HepG2 (cell line): ENCODE results near the gene SYCE3. TPM values are rescaled to one million over a fixed set of nuclear protein-coding genes. Genes with fewer than 3 reads are reported as not detected.
A peak's percentile ranks its signal among the peaks of the same experiment; 100 is the strongest.

ENCODE experiments used
- CSRNP2 ChIP-seq: sonication (generic); formaldehyde crosslinking; conservative IDR thresholded peaks from 2 replicates; pipeline ENCODE4 v1.8.0; 2022; ENCODE audit warnings: low read depth, missing genetic modification reagents
- EP300 ChIP-seq, 3 experiments: sonication (generic) in 1 of 3; formaldehyde crosslinking in 1 of 3; IDR thresholded peaks; 2 replicates each; pipeline versions ENCODE4 v1.5.1 to v1.6.1; 2011 to 2020; ENCODE audit warnings: low read depth in 2 of 3, low read length in 2 of 3, borderline replicate concordance in 1 of 3, improper control_type of control experiment in 1 of 3, mild to moderate bottlenecking in 1 of 3, missing genetic modification reagents in 1 of 3, moderate library complexity in 1 of 3
- FOXJ3 ChIP-seq: sonication (generic); formaldehyde crosslinking; IDR thresholded peaks from 2 replicates; pipeline ENCODE4 v1.4.0; 2020; ENCODE audit warnings: missing genetic modification reagents, mild to moderate bottlenecking, borderline replicate concordance
- HOXA3 ChIP-seq: sonication (generic); formaldehyde crosslinking; IDR thresholded peaks from 2 replicates; pipeline ENCODE4 v1.5.0; 2020; ENCODE audit warnings: missing genetic modification reagents
- HOXD1 ChIP-seq: sonication (generic); formaldehyde crosslinking; IDR thresholded peaks from 2 replicates; pipeline ENCODE4 v1.5.0; 2020; ENCODE audit warnings: missing genetic modification reagents
- IRF1 ChIP-seq: sonication (generic); formaldehyde crosslinking; IDR thresholded peaks from 2 replicates; pipeline ENCODE4 v1.4.0; 2020; ENCODE audit warnings: low read depth, mild to moderate bottlenecking, missing genetic modification reagents
- KLF15 ChIP-seq: sonication (generic); formaldehyde crosslinking; IDR thresholded peaks from 2 replicates; pipeline ENCODE4 v1.8.1; 2023; ENCODE audit warnings: borderline replicate concordance, mild to moderate bottlenecking, inconsistent platforms, missing genetic modification reagents, mixed read lengths
- NR2F2 ChIP-seq: IDR thresholded peaks from 2 replicates; pipeline ENCODE4 v1.6.1; 2012; ENCODE audit warnings: low read depth, inconsistent platforms, borderline replicate concordance
- PPARG ChIP-seq: conservative IDR thresholded peaks from 2 replicates; pipeline ENCODE4 v1.6.1; 2016; ENCODE audit warnings: missing biosample characterization, missing genetic modification reagents
- THAP11 ChIP-seq: IDR thresholded peaks from 2 replicates; pipeline ENCODE4 v1.6.1; 2016; ENCODE audit warnings: missing biosample characterization, missing genetic modification reagents
- ZBTB7B ChIP-seq: sonication (generic); formaldehyde crosslinking; IDR thresholded peaks from 2 replicates; pipeline ENCODE4 v1.4.0; 2020; ENCODE audit warnings: missing genetic modification reagents
- ZMAT3 ChIP-seq: sonication (generic); formaldehyde crosslinking; conservative IDR thresholded peaks from 2 replicates; pipeline ENCODE4 v1.7.0; 2021; ENCODE audit warnings: missing genetic modification reagents
- ZMYM2 ChIP-seq: sonication (generic); formaldehyde crosslinking; IDR thresholded peaks from 2 replicates; pipeline ENCODE4 v1.8.0; 2022; ENCODE audit warnings: mild to moderate bottlenecking, missing genetic modification reagents
- ZNF224 ChIP-seq: sonication (generic); formaldehyde crosslinking; IDR thresholded peaks from 2 replicates; pipeline ENCODE4 v1.5.0; 2020; ENCODE audit warnings: mild to moderate bottlenecking, missing genetic modification reagents
- ZNF264 ChIP-seq: sonication (generic); formaldehyde crosslinking; IDR thresholded peaks from 2 replicates; pipeline ENCODE4 v1.4.0; 2020; ENCODE audit warnings: missing genetic modification reagents
- ZNF33B ChIP-seq: sonication (generic); formaldehyde crosslinking; IDR thresholded peaks from 2 replicates; pipeline ENCODE4 v1.5.1; 2020; ENCODE audit warnings: mild to moderate bottlenecking, missing genetic modification reagents
- ZNF564 ChIP-seq: sonication (generic); formaldehyde crosslinking; IDR thresholded peaks from 2 replicates; pipeline ENCODE4 v1.8.1; 2023; ENCODE audit warnings: mild to moderate bottlenecking, missing genetic modification reagents
- polyA plus RNA-seq, 8 experiments: library from polyadenylated mRNA; depleted of rRNA in 3 of 8; stranded (reverse) in 7 of 8; unstranded in 1 of 8; fragments of >200 nt; fragmentation: Illumina TruSeq in 4 of 8; extraction: Trizol in 4 of 8; gene quantifications; 2 replicates each; pipeline versions ENCODE4 v1.2.1 to v1.2.3, GENCODE V29; 2011 to 2016; ENCODE audit warnings: low read depth in 4 of 8, missing spikeins in 1 of 8, mixed read lengths in 1 of 8; ENCODE audit not compliant: insufficient read depth in 1 of 8
- total RNA-seq, 5 experiments: library from RNA; depleted of rRNA; stranded (reverse); fragments of >200 nt; fragmentation: Illumina TruSeq; extraction: Trizol; gene quantifications; 2 replicates each; pipeline ENCODE4 v1.2.3, GENCODE V29; 2016; ENCODE audit warnings: low read depth in 1 of 5
- TF ChIP-seq, protein P1 (sequence below): sonication (generic); formaldehyde crosslinking; IDR thresholded peaks from 2 replicates; pipeline ENCODE4 v1.4.0; 2020; ENCODE audit warnings: missing genetic modification reagents
- TF ChIP-seq, protein P2 (sequence below): sonication (generic); formaldehyde crosslinking; IDR thresholded peaks from 2 replicates; pipeline ENCODE4 v1.4.0; 2020; ENCODE audit warnings: low read depth, missing genetic modification reagents

Gene SYCE3
- total and polyA plus RNA-seq, 2 of the 13 experiments (the other 11 are each of a cell fraction or from before 2014, with no cell fraction given): not detected

DNA sequence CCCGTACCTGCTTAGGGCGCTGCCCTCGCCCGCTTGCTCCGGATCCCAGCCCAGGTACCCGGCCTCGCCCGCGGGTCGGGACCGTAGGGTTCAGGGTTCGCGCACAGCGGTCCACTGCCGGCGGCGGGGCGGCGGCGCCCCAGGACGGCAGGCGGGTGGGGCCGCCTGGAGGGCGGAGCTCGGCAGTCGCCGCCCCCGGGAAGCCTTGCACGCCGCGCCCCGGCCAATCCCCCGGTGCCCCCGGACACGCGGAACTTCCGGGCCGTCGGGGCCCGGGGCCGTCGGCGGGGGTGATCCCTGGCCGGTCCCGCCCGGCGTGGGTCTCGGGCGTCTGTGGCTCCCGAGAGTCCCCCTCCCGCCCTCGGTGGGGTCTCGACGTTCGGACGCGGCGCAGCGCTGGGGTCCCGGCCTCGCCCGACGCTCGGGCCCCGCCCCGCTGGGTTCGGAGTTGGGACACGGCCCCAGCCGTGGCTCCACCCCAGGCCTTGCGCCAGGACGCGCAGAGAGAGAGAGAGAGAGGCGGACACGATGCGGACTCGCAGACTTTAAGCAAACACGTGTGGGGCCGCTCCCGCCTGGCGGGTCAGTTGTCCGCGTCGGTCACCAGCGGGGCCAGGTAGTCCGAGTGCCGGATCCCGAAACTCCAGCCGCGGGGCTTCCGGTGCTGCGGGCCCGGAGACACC lies 32.7 kb downstream of the SYCE3 start, which contains the start of gene TYMP (continued):
- no peak for TF ChIP-seq ZBTB7B
- peak; percentile 60; the same call in 1 of the 2 replicates for TF ChIP-seq THAP11 (CRISPR knock-in tag)
- TF ChIP-seq, protein P1, sequence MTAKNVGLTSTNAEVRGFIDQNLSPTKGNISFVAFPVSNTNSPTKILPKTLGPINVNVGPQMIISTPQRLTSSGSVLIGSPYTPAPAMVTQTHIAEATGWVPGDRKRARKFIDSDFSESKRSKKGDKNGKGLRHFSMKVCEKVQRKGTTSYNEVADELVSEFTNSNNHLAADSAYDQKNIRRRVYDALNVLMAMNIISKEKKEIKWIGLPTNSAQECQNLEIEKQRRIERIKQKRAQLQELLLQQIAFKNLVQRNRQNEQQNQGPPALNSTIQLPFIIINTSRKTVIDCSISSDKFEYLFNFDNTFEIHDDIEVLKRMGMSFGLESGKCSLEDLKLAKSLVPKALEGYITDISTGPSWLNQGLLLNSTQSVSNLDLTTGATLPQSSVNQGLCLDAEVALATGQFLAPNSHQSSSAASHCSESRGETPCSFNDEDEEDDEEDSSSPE: peak; percentile 89
- TF ChIP-seq PPARG (CRISPR knock-in tag): no peak; the same call in 1 of the 2 replicates
- TF ChIP-seq CSRNP2 (CRISPR knock-in tag): 0 out of 2 replicates have a peak, but pooled peaks have one; percentile 44
- TF ChIP-seq ZNF33B (CRISPR knock-in tag): no peak
- TF ChIP-seq EP300 (IDR thresholded peaks at IDR 0.05; ENCODE audit: low read depth in 2 of 2, low read length in 2 of 2): no peak
- TF ChIP-seq EP300 (CRISPR knock-in tag; IDR thresholded peaks at IDR 0.05; ENCODE audit: borderline replicate concordance): no peak; the same call in 1 of the 2 replicates
- TF ChIP-seq NR2F2: no peak; the same call in 1 of the 2 replicates
- TF ChIP-seq, protein P2, sequence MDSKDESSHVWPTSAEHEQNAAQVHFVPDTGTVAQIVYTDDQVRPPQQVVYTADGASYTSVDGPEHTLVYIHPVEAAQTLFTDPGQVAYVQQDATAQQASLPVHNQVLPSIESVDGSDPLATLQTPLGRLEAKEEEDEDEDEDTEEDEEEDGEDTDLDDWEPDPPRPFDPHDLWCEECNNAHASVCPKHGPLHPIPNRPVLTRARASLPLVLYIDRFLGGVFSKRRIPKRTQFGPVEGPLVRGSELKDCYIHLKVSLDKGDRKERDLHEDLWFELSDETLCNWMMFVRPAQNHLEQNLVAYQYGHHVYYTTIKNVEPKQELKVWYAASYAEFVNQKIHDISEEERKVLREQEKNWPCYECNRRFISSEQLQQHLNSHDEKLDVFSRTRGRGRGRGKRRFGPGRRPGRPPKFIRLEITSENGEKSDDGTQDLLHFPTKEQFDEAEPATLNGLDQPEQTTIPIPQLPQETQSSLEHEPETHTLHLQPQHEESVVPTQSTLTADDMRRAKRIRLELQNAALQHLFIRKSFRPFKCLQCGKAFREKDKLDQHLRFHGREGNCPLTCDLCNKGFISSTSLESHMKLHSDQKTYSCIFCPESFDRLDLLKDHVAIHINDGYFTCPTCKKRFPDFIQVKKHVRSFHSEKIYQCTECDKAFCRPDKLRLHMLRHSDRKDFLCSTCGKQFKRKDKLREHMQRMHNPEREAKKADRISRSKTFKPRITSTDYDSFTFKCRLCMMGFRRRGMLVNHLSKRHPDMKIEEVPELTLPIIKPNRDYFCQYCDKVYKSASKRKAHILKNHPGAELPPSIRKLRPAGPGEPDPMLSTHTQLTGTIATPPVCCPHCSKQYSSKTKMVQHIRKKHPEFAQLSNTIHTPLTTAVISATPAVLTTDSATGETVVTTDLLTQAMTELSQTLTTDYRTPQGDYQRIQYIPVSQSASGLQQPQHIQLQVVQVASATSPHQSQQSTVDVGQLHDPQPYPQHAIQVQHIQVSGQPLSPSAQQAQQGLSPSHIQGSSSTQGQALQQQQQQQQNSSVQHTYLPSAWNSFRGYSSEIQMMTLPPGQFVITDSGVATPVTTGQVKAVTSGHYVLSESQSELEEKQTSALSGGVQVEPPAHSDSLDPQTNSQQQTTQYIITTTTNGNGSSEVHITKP: no peak
- TF ChIP-seq ZNF224 (CRISPR knock-in tag): no peak
- TF ChIP-seq HOXA3 (CRISPR knock-in tag): peak; percentile 84
- TF ChIP-seq ZNF264 (CRISPR knock-in tag): peak; percentile 72; the same call in 1 of the 2 replicates
- TF ChIP-seq HOXD1 (CRISPR knock-in tag): 0 out of 2 replicates have a peak, but pooled peaks have one; percentile 36
- no peak; the same call in 1 of the 2 replicates for TF ChIP-seq ZMAT3 (CRISPR knock-in tag)
- TF ChIP-seq ZMYM2 (CRISPR knock-in tag): peak; percentile 53; the same call in 1 of the 2 replicates
- 0 out of 2 replicates have a peak, but pooled peaks have one; percentile 37 for TF ChIP-seq ZNF564
- TF ChIP-seq IRF1 (CRISPR knock-in tag): no peak
- TF ChIP-seq KLF15: no peak
- TF ChIP-seq FOXJ3 (CRISPR knock-in tag): peak; percentile 29; the same call in 1 of the 2 replicates
